ENCODE results near the gene ARHGAP32.

GRCh38 chr11:129018126-129018525, 174.0 kb downstream of the ARHGAP32 start:
- TF ChIP-seq CTCF (IDR thresholded peaks at IDR 0.05) (no peak), POLR2A (IDR thresholded peaks at IDR 0.05) (no peak)
